Measurements from ENCODE around the gene SDC1.

The SDC1 gene

GRCh38 chr2:20182241-20182931 lies 42.5 kb downstream of the SDC1 start:
- DNase-seq = no peak

- DNase-seq = no peak
These were observed 43.2 kb downstream of the SDC1 start for GRCh38 chr2:20181761-20182160.

DNA sequence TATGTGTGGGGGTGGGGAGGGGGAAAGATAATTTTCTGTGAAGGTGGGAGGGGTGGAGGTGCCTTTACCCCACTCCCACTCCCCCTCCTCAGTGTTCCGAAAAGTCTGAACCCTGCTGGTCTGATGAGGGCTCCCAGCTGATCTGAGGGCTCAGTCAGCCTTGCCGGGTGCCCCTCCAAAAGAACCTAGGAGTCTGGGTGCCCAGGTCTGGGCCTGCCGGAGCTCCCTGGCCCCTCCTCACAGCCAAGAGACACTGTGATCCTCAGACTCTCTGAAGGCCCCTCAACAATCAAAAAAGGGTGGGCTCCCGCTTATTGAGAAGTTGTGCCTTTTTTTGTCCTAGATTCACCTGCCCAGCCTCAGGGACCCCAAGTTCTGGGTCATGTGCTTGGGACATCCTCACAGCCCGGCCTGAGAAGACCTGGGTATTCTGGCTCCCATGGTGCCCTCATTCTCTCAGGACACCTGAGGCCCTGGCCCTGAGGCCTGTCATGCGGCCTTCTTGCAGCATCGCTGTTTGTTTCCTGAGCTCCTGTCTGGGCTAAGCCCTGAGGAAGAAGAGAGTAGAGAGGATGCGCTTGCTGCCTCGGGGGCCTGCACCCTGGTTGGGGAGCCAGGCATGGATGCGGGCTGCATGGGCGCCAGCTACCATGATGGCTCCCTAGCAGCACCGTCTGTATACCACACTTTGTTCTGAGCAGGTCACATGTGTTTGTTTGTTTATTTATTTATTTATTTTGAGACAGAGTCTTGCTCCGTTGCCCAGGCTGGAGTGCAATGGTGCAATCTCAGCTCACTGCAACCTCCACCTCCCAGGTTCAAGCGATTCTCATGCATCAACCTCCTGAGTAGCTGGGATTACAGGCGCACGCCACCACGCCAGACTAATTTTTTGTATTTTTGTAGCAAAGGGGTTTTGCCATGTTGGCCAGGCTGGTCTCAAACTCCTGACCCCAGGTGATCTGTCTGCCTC lies 44.0 kb downstream of the SDC1 start:
- no peak for DNase-seq

DNA sequence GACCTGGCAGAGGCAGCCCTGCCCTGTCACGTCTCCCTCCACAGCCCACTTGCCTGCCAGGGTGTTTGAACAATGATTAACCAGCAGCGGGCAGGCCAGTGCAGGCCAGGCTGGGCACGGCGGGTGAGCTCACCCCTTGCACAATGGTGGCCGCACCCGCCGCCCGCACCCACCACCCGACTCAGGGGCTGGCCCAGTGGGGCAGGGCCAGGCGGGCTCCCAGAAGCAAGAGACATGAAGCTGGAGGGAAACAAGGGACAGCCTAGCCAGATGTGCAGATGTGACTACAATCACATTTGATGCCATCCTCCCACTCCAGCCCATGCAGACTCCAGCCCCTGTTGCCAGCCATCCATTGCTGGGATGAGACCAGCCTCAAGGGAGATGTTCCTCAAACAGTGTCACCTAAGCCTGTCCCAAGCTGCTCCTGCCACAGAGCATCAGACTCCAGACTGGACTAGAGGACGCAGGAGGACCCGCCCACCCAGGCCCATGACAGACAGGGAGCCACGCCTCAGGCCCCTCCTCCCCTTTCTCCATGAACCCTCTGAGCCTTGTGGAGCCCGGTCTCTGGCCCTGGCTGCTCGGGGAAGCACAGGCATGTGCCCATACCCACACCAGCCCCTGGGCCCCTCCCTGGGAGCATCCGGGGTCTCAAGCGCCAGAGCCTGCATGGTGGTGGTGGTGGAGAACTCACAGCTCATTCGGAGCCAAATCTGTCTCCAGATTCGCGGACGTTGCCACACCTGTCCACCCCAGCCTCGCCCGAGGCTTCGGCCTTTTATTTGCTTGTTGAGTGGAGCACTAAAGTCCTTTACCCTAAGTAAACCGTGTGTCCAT lies 45.0 kb downstream of the SDC1 start:
- no peak for DNase-seq

- DNase-seq = no peak
These were observed 45.5 kb downstream of the SDC1 start for GRCh38 chr2:20179466-20179754.

DNA sequence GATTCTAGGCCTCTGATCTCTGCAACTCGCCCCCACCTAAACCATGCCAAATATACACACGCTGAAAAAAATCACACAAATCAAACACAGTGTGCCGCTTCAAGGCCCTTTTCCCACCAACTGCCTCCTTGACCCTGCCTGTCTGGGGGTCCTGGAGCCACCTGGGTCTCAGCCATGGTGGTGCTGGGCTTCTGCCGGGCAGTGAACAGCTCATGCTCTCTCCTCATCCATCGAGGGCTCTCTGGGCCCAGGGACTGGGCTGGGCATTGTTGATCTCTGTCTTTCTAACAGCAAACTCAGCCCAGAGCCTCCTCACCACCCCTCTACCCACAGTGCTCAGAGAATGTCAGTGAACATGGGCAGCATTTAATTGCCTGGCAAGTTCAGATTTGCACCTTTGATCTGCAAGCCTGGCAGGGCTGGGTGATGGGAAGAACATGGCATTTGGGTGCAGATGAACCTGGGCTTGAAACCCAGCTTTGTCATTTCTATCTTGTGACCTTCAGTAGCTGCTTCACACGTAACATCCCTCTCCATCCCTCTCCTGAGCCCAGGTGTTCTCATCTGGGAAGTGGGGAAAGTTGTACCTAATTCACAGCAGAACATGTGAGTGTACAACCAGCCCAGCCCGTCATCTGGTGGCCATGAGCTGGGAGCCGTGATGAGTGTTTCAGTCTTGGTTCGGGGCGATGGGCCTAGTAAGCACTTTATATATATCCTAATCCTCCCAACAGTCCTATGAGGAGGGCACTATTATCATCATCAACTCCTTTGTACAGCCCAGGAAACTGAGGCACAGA lies 46.1 kb downstream of the SDC1 start:
- DNase-seq = no peak

GRCh38 chr2:20178249-20178607 lies 46.7 kb downstream of the SDC1 start:
- no peak for DNase-seq

DNA sequence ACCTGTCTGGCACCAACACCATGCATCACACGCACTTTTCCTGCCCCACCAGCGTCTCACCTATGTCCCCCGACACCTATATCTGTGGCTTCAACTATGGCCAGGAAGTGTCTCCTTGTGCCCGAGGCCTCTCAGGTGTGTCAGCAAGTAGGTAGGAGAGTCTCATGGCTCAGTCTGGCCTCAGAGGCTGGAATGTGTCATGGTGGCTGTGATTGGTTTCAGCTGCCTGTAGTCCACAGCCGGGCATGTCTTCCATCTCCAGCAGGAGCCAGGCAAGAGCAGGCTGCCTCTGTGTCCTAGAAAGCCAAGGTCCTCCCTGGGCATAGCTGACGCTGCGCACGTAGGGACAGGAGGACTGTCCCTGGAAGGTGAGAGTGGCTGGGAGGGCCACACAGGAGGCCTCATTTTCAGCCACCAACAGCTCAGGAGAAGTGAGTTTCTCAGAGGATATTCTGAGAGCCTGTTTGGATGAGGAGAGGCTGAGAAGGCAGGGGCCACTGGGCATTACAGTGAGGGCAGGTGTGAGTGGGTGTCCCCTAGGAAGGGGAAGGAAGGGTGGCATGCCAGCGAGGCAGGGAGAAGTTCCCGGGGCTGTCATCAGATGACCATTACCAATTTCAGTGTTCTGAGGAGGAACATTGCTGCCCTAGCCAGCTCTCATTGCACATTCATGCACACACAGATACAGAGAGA lies 47.2 kb downstream of the SDC1 start:
- DNase-seq = no peak

GRCh38 chr2:20176760-20177159 lies 48.2 kb downstream of the SDC1 start:
- DNase-seq = no peak

DNA sequence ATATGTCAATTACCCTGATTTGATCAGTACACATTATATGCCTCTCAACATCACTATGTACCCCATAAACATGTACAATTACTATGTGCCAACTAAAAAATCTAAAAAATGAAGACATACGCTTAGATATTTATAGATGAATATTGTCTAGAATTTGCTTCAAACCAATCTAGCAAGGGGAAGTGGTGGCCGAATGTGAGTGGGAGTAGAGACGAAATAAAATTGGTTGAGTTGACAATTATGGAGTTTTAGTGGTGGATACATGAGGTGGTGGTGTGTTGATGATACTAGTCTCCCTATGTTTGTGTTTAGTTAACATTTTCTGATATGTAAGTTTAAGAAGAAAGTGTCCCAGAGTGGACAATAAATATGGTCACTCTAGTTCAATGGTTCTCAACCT lies 49.0 kb downstream of the SDC1 start:
- DNase-seq = no peak

GRCh38 chr2:20175267-20175666 lies 49.7 kb downstream of the SDC1 start:
- DNase-seq = no peak

DNA sequence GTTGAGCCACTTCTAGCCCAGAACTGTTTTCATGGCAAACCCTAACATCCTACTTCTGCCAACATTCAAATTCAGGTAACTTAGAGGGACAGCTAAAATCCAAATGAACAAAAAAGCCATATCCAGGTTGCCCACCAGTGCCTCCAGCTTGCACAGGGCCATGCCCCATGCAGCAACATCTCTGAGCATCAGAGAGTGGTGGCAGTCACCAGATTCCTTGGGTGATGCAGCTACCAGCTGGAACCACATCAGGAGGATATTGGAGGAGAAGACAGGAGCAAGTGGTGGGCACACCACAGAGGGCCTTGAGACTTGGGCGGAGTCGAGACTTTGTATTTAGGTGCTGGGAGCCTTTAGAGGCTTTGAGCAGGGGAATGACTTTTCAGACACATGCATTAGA lies 50.5 kb downstream of the SDC1 start:
- DNase-seq = no peak

GRCh38 chr2:20173496-20174402 lies 51.2 kb downstream of the SDC1 start:
- DNase-seq = no peak

GRCh38 chr2:20173064-20173463 lies 51.9 kb downstream of the SDC1 start:
- DNase-seq = no peak

DNA sequence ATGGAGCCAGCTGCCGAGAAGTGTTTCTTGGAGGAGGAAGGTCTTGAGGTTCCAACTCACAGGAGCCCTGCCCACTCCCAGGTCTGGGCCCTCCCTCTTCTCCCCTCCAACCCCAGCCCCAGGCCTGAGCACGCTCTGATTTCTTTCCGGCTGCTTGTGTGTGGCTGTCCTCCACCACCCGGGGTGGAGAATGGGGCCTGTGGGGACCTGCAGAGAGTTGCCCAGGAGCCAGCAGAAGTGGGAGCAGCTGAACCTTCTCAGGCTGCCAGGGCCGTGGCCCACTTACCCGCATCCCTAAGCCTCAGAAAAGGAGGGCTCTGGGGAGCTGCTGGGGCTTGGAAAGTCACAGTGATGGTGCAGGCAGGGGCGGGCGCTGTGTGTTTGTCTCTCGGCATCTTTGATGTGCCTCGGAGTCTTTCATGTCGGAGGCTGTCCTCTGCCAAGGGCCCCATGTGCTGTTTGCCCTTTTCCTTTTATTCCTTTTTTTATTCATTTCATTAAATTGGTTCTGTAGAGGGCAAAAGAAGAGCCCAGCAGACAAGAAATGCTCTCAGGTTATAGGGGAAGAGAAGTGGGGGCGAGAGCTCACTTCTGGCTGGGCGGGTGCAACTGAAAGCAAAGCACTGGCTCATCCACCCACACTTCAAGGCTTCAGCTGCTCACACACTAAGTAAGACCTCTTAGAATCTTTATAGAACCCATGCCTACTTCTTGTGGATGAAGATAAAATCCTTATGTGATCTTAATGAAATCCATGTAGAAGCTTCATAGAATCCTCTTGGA lies 52.5 kb downstream of the SDC1 start:
- DNase-seq = no peak

DNA sequence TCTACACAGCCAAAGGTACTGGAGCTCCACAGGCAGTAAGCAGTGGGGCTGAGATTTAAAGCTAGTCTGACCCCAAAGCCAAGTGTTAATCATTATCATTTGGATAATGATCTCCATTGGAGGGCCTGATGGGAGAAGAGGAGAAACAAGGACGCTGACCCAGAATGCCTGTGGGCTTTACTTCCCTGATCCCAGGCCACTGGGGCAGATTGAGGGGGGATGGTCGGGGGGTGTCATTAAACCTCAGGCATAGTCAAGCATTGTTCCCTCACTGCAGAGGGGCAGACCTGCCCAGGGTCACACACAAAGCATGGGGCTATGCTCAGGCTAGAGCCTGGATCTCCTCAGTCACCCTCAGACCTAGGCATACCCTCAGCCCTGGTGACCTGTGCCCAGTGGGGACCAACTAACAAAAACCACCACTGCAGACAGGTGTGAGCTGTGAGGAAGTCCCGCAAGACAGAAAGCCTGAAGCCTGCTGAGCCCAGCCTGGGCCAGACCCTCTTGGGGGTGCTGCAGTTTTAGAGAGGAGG lies 53.4 kb downstream of the SDC1 start:
- DNase-seq = no peak

DNA sequence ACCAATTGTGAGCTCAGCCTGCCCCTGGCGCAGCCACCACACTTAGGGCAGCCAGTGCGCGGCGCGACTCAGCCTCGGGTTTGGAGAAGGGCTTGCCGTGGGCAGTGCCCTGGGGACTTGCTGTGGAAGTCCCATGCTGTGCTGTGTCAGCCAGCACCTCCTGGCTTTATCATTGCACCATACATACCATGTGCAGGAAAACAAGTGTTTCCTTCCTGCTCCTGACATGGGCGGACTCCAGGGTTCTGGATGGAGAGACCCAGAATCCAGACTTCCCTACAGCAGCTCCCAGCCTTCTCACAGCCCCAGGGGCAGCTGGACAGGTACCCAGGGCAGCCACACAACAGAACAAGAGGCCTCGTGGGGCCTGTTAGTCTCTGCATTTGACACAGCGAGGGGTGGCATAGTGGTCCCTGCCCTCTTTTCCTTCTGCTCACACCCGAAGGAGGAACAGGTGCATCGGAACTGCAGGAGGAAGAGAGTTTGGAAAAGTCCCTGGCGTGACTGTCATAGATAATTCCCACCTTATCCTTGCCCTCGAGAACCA lies 54.2 kb downstream of the SDC1 start:
- DNase-seq = no peak

DNA sequence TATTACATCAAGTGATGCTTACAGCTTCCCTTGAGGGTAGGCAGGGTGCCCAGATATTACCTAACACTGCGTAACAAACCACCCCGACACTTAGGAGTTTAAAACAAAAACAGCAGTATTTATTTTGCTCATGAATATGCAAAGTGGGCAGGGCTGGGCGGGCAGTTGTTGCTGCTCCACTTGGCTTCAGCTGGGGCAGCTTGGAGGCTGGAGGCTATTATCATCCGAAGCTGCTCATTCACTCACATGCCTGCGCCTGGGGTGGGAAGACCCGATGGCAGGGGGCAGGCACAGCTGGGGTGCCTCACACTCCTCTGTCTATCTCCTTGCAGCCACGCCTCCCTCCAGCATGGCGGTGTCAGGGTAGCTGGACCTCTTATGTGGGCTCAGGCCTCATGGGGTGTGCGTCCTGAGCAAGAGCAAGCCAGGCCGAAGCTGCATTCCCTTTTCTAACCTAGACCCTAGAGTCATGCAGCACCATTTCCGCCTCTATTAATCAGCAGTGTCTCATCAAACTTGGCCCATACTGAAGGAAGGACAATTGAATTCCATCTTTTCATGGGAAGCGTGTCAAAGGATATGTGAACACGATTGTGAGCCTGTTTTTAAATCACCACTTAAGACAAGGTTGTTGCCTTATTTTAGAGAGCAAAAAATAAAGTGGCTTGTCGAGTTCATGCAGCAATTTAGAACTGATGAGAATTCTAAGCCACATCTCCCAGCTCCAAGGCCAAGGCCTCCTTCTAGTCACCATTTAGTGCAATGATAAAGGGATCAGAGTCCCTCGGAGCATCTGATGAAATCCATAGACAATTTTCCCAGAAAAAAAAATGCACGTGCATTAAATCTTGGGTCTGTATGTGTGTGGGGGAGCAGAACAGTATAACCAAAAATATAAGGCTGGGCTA lies 54.9 kb downstream of the SDC1 start:
- DNase-seq = no peak

Measured in CD4-positive, alpha-beta T cell treated with Interleukin-10 for 1 hour (primary cell).